ENCODE results near the gene MYADM.

Gene MYADM

DNA sequence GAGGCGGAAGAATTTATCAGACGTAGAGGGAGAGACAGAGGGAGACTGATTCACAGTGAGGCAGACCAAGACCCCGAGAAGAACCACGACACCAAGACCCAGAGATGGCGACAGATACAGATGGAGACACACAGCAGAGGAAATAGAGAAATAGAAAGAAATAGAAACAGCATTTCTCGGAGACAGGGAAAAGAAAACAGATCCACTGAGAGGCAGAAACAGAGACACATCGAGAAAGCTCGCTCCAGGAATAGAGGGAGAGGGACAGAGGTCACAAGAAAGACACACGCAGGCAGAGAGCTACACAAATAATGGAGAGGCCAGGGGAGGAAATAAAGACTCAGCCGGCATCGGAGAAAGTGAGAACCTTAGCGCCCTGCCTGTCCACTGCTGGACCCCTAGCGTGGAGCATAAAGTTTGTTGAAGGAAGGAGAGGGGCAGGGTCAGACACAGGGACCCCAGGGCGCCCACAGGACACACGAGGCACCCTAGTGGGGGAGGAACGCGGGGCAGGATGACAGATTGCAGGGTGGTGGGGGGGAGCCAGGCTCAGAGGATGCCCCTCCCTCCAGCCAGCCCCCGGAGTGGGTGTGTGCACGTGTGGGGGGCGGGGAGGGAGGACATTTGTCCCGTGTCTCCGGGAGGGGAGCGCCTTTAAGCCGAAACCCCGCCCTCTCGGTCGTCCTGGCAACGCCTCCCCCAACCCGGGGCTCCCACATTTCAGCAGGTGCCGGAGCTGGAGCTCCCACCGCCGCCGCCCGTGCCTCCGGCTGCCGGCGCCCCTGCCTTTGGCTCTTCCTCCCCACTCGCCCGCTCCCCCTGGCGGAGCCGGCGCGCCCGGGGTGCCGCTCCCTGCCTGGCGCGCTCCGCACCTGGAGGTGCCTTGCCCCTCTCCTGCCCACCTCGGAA is 14.1 kb downstream of the MYADM start, which contains the start of gene PRKCG:
Gene PRKCG (plus strand): TSS at position 716 of the 909 bp plus-strand sequence. CDS start 298 bp downstream, outside the sequence.
- Histone ChIP-seq H3K9ac (peak within 1 kb of the TSS; percentile 3), H3K4me3 (ENCODE audit: low read depth, low read length) (peak within 1 kb of the TSS; percentile 65), H3K4me1 (peaks cover 13% of the 10 kb centered on the region), H3K9me3 (ENCODE audit: control insufficient read depth, low read length) (no peaks in the 10 kb centered on the region), H3K4me2 (ENCODE audit: low read length) (peak within 1 kb of the TSS; percentile 75), H3K27ac (peak within 1 kb of the TSS; percentile 69), H3K27me3 (ENCODE audit: control insufficient read depth, insufficient read depth, low read length) (no peaks in the 10 kb centered on the region), H3K79me2 (no peaks in the 10 kb centered on the region), H2AFZ (peak within 1 kb of the TSS; percentile 81), H3K36me3 (ENCODE audit: control insufficient read depth, insufficient read depth, low read length) (no peaks in the 10 kb centered on the region)
- TF ChIP-seq, protein P1, sequence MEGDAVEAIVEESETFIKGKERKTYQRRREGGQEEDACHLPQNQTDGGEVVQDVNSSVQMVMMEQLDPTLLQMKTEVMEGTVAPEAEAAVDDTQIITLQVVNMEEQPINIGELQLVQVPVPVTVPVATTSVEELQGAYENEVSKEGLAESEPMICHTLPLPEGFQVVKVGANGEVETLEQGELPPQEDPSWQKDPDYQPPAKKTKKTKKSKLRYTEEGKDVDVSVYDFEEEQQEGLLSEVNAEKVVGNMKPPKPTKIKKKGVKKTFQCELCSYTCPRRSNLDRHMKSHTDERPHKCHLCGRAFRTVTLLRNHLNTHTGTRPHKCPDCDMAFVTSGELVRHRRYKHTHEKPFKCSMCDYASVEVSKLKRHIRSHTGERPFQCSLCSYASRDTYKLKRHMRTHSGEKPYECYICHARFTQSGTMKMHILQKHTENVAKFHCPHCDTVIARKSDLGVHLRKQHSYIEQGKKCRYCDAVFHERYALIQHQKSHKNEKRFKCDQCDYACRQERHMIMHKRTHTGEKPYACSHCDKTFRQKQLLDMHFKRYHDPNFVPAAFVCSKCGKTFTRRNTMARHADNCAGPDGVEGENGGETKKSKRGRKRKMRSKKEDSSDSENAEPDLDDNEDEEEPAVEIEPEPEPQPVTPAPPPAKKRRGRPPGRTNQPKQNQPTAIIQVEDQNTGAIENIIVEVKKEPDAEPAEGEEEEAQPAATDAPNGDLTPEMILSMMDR (IDR thresholded peaks at IDR 0.05): peak; percentile 72

DNA sequence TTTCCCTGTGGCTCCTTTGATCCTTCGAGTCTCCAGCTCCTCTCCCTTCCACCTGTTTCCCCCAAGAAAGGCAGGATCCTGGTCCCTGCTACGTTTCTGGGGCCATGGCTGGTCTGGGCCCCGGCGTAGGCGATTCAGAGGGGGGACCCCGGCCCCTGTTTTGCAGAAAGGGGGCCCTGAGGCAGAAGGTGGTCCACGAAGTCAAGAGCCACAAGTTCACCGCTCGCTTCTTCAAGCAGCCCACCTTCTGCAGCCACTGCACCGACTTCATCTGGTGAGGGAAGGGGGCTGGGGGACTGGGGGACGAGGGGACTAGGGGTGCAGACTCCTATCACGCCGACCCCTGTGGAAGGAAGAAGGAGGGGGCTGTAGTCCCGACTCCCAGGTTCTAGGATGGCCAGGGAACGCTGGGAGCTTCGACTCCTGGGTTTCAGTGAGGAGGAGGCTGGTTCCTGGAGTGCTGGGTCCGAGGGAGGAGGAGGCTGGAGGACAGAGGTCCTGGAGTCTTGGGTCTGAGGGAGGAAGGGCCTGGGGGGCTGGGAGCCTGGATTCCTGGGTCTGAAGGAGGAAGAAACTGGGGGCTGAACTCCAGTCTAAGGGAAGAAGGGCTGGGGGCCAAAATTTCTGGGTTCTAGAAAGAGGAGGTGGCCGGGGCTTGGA is 14.8 kb downstream of the MYADM start:
- Histone ChIP-seq H3K79me2 (no peaks in the 10 kb centered on the region), H3K27ac (peak overlapping the region; percentile 69), H3K36me3 (ENCODE audit: control insufficient read depth, insufficient read depth, low read length) (no peaks in the 10 kb centered on the region), H3K27me3 (ENCODE audit: control insufficient read depth, insufficient read depth, low read length) (no peaks in the 10 kb centered on the region), H3K4me3 (ENCODE audit: low read depth, low read length) (peak overlapping the region; percentile 65), H3K4me2 (ENCODE audit: low read length) (peak overlapping the region; percentile 75), H2AFZ (peak overlapping the region; percentile 81), H3K9ac (no peak overlapping the region), H3K9me3 (ENCODE audit: control insufficient read depth, low read length) (no peaks in the 10 kb centered on the region), H3K4me1 (peaks cover 13% of the 10 kb centered on the region)
- TF ChIP-seq, protein P1 (IDR thresholded peaks at IDR 0.05): no peak

DNA sequence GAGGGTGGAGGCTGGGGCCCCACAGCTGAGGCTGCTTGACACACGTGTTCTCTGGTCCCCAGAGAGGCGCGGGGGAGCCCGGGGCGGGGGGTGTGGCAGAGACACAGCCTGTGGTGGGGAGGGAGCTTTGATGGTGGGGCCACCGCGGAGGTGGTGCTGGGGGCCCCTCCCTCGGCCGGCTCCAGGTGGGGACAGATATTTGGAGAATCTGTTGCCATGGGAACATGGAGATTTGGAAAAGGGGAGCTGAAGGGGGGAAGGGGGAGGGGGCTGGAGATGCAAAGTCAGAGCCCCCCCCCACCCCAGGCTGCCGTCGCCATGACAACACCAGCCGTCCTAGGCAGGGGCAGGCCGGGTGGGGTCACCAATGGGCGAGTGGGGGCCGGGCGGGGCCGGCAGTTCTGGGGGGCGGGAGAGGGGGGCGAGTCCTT is 15.6 kb downstream of the MYADM start:
- peak overlapping the region; percentile 75 for H3K4me2 ChIP-seq (ENCODE audit: low read length)
- no peak overlapping the region for H3K9ac ChIP-seq
- H3K79me2 ChIP-seq: no peaks in the 10 kb centered on the region
- peaks cover 13% of the 10 kb centered on the region for H3K4me1 ChIP-seq
- H3K36me3 ChIP-seq (ENCODE audit: control insufficient read depth, insufficient read depth, low read length): no peaks in the 10 kb centered on the region
- no peak overlapping the region for H3K4me3 ChIP-seq (ENCODE audit: low read depth, low read length)
- peak overlapping the region; percentile 81 for H2AFZ ChIP-seq
- no peak overlapping the region for H3K27ac ChIP-seq
- H3K9me3 ChIP-seq (ENCODE audit: control insufficient read depth, low read length): no peaks in the 10 kb centered on the region
- TF ChIP-seq, protein P1 (IDR thresholded peaks at IDR 0.05): no peak
- H3K27me3 ChIP-seq (ENCODE audit: control insufficient read depth, insufficient read depth, low read length): no peaks in the 10 kb centered on the region

DNA sequence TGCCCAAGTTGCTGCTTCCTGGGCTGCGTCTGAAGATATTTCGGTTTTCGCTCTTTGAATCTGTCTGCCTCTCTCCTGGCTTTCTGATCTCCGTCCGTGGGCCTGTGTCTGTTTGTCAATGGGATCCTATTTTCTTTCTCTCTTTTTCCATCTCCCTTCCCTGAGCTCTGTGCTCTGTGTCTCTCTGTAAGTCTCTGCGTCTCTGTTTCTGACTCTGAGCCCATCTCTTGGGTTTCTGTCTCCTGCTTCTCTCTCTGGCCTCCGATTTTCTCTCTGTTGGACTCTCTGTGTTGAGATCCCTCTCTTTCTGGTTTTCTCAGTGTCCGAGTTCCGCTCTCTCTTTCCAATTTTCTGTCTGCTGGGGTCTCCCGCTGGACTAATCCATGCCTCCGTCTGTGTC is 16.1 kb downstream of the MYADM start:
- Histone ChIP-seq H3K9ac (no peak overlapping the region), H3K27me3 (ENCODE audit: control insufficient read depth, insufficient read depth, low read length) (no peaks in the 10 kb centered on the region), H3K4me3 (ENCODE audit: low read depth, low read length) (no peak overlapping the region)

More for the DNA sequence above, 16.1 kb downstream of the MYADM start:
- Histone ChIP-seq H3K9me3 (ENCODE audit: control insufficient read depth, low read length) (no peaks in the 10 kb centered on the region), H3K79me2 (no peaks in the 10 kb centered on the region), H2AFZ (peak overlapping the region; percentile 5), H3K4me2 (ENCODE audit: low read length) (no peak overlapping the region), H3K36me3 (ENCODE audit: control insufficient read depth, insufficient read depth, low read length) (no peaks in the 10 kb centered on the region), H3K27ac (no peak overlapping the region), H3K4me1 (peaks cover 11% of the 10 kb centered on the region)
- TF ChIP-seq, protein P1 (IDR thresholded peaks at IDR 0.05): no peak

All from parathyroid adenoma (tissue), 2 donors.